ENCODE measurements around the gene GIMAP5.

- no peak for TF ChIP-seq CTCF (IDR thresholded peaks at IDR 0.05)
- TF ChIP-seq ZFX (IDR thresholded peaks at IDR 0.05; ENCODE audit: borderline replicate concordance): no peak
Measured at GRCh38 chr7:150716939-150717338, 20.3 kb upstream of the GIMAP5 start.

Measured in 22Rv1 (cell line).